HCT116 (cell line): ENCODE measurements around the gene MAGEB2.

Source experiments
- ATF3 ChIP-seq: IDR thresholded peaks from 2 replicates; pipeline ENCODE4 v1.6.1; 2012
- CTCF ChIP-seq, 3 experiments: fragments of 200-600 bp in 1 of 3; sonication (generic) in 1 of 3; IDR thresholded peaks in 2 of 3; conservative IDR thresholded peaks in 1 of 3; 2 replicates each; pipeline ENCODE4 v1.5.1; 2012 to 2017; ENCODE audit warnings: low read depth in 2 of 3, low read length in 2 of 3, antibody characterized with exemption in 1 of 3, borderline replicate concordance in 1 of 3, control low read depth in 1 of 3, mild to moderate bottlenecking in 1 of 3, mixed read lengths in 1 of 3, mixed run types in 1 of 3, moderate library complexity in 1 of 3; ENCODE audit not compliant: insufficient read depth in 1 of 3
- SIN3A ChIP-seq: IDR thresholded peaks from 2 replicates; pipeline ENCODE4 v1.6.1; 2012; ENCODE audit warnings: low read depth
- TCF7L2 ChIP-seq: IDR thresholded peaks from 2 replicates; pipeline ENCODE4 v1.7.0; 2011; ENCODE audit warnings: borderline replicate concordance, inconsistent platforms; ENCODE audit not compliant: insufficient read depth, insufficient read length; ENCODE audit errors: extremely low read depth

GRCh38 chrX:30241724-30242415 is 26.5 kb downstream of the MAGEB2 start, which contains the start of gene MAGEB4:
- TF ChIP-seq CTCF (IDR thresholded peaks at IDR 0.05 in 2 of 3, conservative IDR thresholded peaks at IDR 0.05 in 1 of 3; ENCODE audit: borderline replicate concordance in 1 of 3, insufficient read depth in 1 of 3, low read depth in 2 of 3, low read length in 2 of 3) (no peak), SIN3A (no peak), ATF3 (no peak), TCF7L2 (no peak)
